GM06990 (cell line): ENCODE measurements around the gene SORL1.

Source experiments
- DNase-seq: peaks from one replicate; pipeline ENCODE4 v3.0.0-alpha.2; 2011; ENCODE audit not compliant: insufficient read length; ENCODE audit errors: extremely low read depth
- H3K27me3 ChIP-seq: replicated peaks from 2 replicates; pipeline ENCODE4 v1.6.0; 2011; ENCODE audit warnings: low read length; ENCODE audit not compliant: control insufficient read depth, insufficient read depth
- H3K36me3 ChIP-seq: 2 replicates; pipeline ENCODE4 v1.5.1; 2011; ENCODE audit warnings: low read length; ENCODE audit not compliant: control insufficient read depth, insufficient read depth
- H3K4me3 ChIP-seq: replicated peaks from 2 replicates; pipeline ENCODE4 v1.5.1; 2011; ENCODE audit warnings: low read depth, mild to moderate bottlenecking, control low read depth, low read length
- TF ChIP-seq, protein P1 (sequence below): IDR thresholded peaks from 2 replicates; pipeline ENCODE4 v1.5.1; 2011; ENCODE audit warnings: low read length, control low read depth, mild to moderate bottlenecking, inconsistent platforms; ENCODE audit not compliant: insufficient read depth, poor library complexity, severe bottlenecking

Gene SORL1

DNA sequence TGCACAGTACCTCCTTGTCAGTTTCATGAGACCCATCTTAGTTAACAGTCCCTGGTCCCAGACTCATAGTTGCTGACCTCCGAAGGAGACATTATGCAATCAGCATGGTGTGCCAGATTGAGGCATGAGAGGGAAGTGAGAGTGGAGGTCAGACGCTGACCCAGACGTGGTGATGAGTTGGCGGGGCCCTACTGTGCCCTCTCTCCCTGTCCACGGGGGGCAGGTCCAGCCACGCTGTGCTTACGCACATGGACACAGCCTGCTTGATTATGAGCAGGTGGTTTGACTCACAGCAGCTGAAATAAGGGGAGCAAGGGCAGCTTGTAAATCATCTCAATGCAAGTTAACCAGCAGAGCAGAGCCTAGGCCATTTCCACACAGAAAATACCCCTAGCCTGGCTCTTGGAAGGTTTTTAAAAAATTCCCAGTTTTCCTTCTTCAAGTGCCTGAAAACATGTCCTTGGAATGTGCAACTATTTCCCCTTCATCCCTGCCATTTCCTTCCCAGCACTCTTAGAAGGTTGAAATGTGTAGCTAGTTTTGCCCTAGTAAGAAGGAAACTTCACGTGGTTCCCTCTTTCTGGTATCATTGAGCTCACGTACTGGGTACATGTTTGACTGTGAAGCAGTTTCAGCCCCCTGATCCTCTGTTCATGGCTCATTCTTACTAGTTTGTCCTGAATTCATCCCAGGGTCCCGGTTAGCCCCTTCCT is 123.3 kb downstream of the SORL1 start:
- Histone ChIP-seq H3K27me3 (no peaks in the 10 kb centered on the region), H3K36me3 (peaks cover 24% of the 10 kb centered on the region), H3K4me3 (no peak overlapping the region)
- TF ChIP-seq, protein P1, sequence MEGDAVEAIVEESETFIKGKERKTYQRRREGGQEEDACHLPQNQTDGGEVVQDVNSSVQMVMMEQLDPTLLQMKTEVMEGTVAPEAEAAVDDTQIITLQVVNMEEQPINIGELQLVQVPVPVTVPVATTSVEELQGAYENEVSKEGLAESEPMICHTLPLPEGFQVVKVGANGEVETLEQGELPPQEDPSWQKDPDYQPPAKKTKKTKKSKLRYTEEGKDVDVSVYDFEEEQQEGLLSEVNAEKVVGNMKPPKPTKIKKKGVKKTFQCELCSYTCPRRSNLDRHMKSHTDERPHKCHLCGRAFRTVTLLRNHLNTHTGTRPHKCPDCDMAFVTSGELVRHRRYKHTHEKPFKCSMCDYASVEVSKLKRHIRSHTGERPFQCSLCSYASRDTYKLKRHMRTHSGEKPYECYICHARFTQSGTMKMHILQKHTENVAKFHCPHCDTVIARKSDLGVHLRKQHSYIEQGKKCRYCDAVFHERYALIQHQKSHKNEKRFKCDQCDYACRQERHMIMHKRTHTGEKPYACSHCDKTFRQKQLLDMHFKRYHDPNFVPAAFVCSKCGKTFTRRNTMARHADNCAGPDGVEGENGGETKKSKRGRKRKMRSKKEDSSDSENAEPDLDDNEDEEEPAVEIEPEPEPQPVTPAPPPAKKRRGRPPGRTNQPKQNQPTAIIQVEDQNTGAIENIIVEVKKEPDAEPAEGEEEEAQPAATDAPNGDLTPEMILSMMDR, result no peak
- peak; percentile 75 for DNase-seq

DNA sequence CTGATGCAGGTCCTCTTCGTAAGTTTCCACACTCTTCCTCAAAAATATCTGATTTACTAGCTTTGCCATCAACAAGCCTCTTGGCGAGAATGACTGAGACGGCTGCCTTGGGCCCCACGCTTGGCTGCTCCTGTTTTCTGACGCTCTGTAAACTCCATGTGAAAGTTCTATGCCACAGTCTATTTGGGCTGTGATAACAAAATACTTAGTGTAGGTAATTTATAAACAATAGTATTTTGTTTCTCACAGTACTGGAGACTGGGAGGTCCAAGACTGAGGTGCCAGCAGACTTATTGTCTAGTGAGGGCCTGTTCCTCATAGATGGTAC is 123.8 kb downstream of the SORL1 start:
- TF ChIP-seq, protein P1, result no peak
- peaks cover 24% of the 10 kb centered on the region for H3K36me3 ChIP-seq
- H3K4me3 ChIP-seq, result no peak overlapping the region
- no peaks in the 10 kb centered on the region for H3K27me3 ChIP-seq
- DNase-seq, result no peak

DNA sequence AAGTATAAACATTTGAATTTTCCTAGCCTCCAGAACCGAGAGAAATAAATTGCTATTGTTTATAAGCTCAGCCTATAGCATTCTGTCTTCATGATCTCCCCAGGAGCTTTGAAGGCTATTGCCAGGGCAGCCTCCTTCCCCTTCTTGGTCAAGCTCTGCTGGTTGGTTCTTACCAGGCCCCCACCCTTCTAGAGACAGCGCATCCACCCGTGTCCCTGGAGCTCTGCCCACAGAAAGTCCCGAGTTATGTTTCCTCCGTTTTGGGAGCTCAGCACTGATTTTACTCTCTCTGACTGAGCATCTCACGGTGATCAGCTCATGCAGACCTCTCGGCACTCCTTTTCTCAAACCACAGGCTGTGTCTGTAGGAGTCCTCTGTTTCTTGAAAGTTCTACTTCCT is 124.4 kb downstream of the SORL1 start:
- TF ChIP-seq, protein P1, result no peak
- Histone ChIP-seq H3K4me3 (no peak overlapping the region), H3K27me3 (no peaks in the 10 kb centered on the region), H3K36me3 (peaks cover 22% of the 10 kb centered on the region)
- peak; percentile 46 for DNase-seq

DNA sequence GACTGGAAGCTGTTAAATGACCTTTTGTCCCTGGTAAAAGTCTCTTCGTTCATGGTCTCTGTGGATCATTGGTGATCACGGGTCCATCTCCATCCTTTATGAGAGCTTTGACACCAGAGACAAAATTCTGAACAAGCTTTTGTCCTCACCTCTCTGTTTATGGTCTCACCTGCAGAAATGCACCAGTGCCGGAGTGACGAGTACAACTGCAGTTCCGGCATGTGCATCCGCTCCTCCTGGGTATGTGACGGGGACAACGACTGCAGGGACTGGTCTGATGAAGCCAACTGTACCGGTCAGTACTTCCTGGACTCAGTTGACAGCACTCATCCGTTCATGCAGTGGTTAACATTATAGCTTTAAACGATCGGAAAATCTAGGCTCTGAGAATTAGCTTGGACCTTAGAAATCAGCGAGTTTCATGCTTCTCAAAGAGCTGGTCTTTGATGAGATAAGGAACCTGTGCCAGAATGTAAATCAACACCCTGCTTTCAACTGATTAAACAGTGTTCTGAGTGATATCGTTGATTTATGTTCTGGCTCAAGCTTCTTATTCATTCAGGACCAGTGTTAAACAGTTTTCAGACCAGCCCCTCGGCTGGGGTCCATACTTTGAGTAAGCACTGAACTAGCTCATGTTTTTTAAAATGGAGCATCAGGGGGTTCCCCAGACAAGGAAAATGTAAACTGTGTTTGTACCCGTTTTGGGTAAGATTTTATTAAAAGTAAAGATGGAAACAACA is 125.2 kb downstream of the SORL1 start:
- DNase-seq, result no peak
- TF ChIP-seq, protein P1, result no peak
- no peak overlapping the region for H3K4me3 ChIP-seq
- peaks cover 19% of the 10 kb centered on the region for H3K36me3 ChIP-seq
- no peaks in the 10 kb centered on the region for H3K27me3 ChIP-seq

DNA sequence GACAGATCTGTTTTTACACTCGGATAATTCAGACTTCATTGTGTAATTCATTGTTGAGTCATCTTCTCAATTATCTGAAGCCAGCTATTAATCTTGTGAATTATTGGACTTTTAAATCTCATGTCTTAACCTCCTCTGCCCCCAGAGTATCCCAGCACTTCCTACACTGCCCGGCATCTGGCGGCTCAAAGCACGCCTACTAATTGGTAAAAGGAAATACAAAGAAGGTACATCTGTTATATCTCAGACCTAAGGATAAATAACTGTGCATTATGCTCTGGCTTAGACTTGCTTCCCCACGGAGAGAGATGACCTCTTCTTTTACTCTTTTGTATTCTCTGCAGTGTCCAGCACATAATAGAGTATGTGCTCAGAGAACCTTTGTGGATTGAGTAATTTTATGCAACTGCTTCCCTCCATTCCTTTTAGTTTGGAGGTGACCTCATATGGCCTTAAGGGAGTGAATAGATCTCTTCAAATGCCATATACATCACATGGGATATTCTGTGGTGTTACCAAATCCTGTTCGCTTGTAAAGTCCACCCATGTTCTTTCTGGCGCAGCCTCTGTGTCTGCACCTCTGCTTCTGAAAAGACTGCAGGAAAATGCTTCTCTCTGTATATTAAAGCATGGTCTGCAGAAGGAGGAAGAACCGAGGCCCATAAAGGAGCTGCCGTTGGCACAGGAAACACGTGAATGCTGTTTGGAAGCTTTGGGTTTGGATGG is 126.3 kb downstream of the SORL1 start:
- Histone ChIP-seq H3K27me3 (no peaks in the 10 kb centered on the region), H3K36me3 (peaks cover 18% of the 10 kb centered on the region), H3K4me3 (no peak overlapping the region)
- no peak for DNase-seq
- TF ChIP-seq, protein P1, result no peak
